Activated naive CD8-positive, alpha-beta T cell treated with anti-CD3 and anti-CD28 coated beads for 36 hours (primary cell): Measurements from ENCODE around the gene HDAC7. TPM values are rescaled to one million over a fixed set of nuclear protein-coding genes. Genes with fewer than 3 reads are reported as not detected.

ENCODE experiments used
- DNase-seq: peaks from one replicate; pipeline ENCODE4 v3.0.0; 2021
- H3K27ac Mint-ChIP-seq: one replicate; pipeline ENCODE4 v1.8.0; 2022; ENCODE audit warnings: mild to moderate bottlenecking, moderate library complexity, mixed read lengths
- H3K27me3 Mint-ChIP-seq: one replicate; pipeline ENCODE4 v1.8.0; 2022; ENCODE audit warnings: mild to moderate bottlenecking, mixed read lengths
- H3K36me3 Mint-ChIP-seq: one replicate; pipeline ENCODE4 v1.8.0; 2021; ENCODE audit warnings: mild to moderate bottlenecking, mixed read lengths
- H3K4me1 Mint-ChIP-seq: one replicate; pipeline ENCODE4 v1.8.0; 2021; ENCODE audit warnings: mixed read lengths
- H3K4me3 Mint-ChIP-seq: one replicate; pipeline ENCODE4 v1.8.0; 2022; ENCODE audit warnings: mild to moderate bottlenecking, moderate library complexity, mixed read lengths
- H3K9me3 Mint-ChIP-seq: one replicate; pipeline ENCODE4 v1.8.0; 2022; ENCODE audit warnings: mixed read lengths
- total RNA-seq, 2 experiments: library from RNA; stranded (reverse); gene quantifications; one replicate each; pipeline ENCODE4 v1.2.3, GENCODE V29; 2021

Gene HDAC7
- total RNA-seq, 2 experiments from 2014 or later: 233 to 246 TPM

- Mint-ChIP-seq H3K27me3 (no peaks in the 10 kb centered on the region), H3K9me3 (no peaks in the 10 kb centered on the region), H3K27ac (peak overlapping the region; percentile 94), H3K4me3 (no peak overlapping the region), H3K4me1 (peaks cover 73% of the 10 kb centered on the region), H3K36me3 (peaks cover 51% of the 10 kb centered on the region)
- no peak for DNase-seq
Measured at GRCh38 chr12:47801170-47801903, 18.4 kb downstream of the HDAC7 start.

DNA sequence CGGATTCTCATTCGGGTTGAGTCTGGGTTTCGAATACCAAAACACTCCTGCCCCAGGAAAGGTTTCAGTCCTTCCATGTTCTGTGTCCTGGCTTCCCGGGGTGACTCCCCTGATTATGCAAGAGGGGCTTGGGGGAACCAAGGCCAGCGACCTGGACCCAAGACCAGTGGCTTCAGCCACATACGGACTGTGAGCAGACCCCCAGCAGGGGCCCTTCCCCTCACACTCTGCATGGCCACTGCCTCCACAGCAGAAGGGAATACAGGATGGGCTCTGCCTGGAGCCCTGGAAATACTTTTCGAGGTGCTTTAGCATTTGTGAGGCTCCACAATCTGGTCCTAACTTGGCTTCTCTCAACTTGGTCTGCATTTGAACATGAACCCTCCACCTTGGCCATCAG lies 19.1 kb downstream of the HDAC7 start:
- Mint-ChIP-seq H3K27ac (no peak overlapping the region), H3K4me1 (peaks cover 66% of the 10 kb centered on the region), H3K36me3 (peaks cover 46% of the 10 kb centered on the region), H3K27me3 (no peaks in the 10 kb centered on the region), H3K9me3 (no peaks in the 10 kb centered on the region), H3K4me3 (no peak overlapping the region)
- no peak for DNase-seq

GRCh38 chr12:47799357-47799955 lies 20.2 kb downstream of the HDAC7 start:
- H3K27me3 Mint-ChIP-seq: no peaks in the 10 kb centered on the region
- peaks cover 55% of the 10 kb centered on the region for H3K4me1 Mint-ChIP-seq
- H3K4me3 Mint-ChIP-seq: no peak overlapping the region
- peaks cover 39% of the 10 kb centered on the region for H3K36me3 Mint-ChIP-seq
- no peak for DNase-seq
- H3K27ac Mint-ChIP-seq: peak overlapping the region; percentile 48
- H3K9me3 Mint-ChIP-seq: no peaks in the 10 kb centered on the region

DNA sequence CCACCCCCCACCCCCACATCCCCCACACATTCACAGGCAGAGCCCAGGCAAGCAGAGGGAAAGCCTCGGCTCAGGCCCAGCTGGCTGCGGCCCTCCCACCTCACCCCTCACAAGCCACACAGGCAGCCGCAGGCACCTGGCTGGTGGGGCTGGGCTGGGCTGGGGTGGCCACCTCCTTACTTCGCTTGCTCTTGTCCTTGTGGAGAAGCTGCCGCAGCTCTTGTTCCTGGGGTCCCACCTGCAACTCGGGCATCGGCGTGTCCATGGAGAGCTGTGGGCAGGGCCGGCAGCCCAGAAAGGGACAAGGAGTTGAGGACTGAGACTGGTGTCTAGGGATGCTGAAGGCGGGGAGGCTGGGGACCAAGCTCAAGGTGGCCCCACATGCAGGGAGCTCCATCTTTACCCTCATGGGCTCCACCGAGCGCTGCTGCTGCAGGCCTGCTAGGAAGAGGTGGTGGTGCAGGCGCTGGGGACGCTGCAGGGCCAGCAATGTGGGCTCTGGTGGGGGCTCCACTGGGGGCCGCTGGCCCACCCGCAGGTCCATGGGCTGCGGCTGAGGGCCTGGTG lies 21.2 kb downstream of the HDAC7 start:
- Mint-ChIP-seq H3K36me3 (peaks cover 34% of the 10 kb centered on the region), H3K27ac (peak overlapping the region; percentile 75)

GRCh38 chr12:47797441-47797840 lies 22.3 kb downstream of the HDAC7 start:
- DNase-seq: peak; percentile 48
- no peaks in the 10 kb centered on the region for H3K27me3 Mint-ChIP-seq
- H3K27ac Mint-ChIP-seq: peak overlapping the region; percentile 72
- peaks cover 38% of the 10 kb centered on the region for H3K4me1 Mint-ChIP-seq
- H3K9me3 Mint-ChIP-seq: no peaks in the 10 kb centered on the region
- H3K36me3 Mint-ChIP-seq: peaks cover 30% of the 10 kb centered on the region
- H3K4me3 Mint-ChIP-seq: no peak overlapping the region

More for the DNA sequence above, 21.2 kb downstream of the HDAC7 start:
- peaks cover 48% of the 10 kb centered on the region for H3K4me1 Mint-ChIP-seq
- H3K9me3 Mint-ChIP-seq: no peaks in the 10 kb centered on the region
- H3K27me3 Mint-ChIP-seq: no peaks in the 10 kb centered on the region
- H3K4me3 Mint-ChIP-seq: no peak overlapping the region
- DNase-seq: no peak

- no peak overlapping the region for H3K27ac Mint-ChIP-seq
- H3K4me1 Mint-ChIP-seq: peaks cover 24% of the 10 kb centered on the region
- DNase-seq: no peak
- H3K27me3 Mint-ChIP-seq: no peaks in the 10 kb centered on the region
- H3K9me3 Mint-ChIP-seq: no peaks in the 10 kb centered on the region
- H3K36me3 Mint-ChIP-seq: peaks cover 18% of the 10 kb centered on the region
- no peak overlapping the region for H3K4me3 Mint-ChIP-seq
Measured at GRCh38 chr12:47795814-47796411, 23.8 kb downstream of the HDAC7 start.

DNA sequence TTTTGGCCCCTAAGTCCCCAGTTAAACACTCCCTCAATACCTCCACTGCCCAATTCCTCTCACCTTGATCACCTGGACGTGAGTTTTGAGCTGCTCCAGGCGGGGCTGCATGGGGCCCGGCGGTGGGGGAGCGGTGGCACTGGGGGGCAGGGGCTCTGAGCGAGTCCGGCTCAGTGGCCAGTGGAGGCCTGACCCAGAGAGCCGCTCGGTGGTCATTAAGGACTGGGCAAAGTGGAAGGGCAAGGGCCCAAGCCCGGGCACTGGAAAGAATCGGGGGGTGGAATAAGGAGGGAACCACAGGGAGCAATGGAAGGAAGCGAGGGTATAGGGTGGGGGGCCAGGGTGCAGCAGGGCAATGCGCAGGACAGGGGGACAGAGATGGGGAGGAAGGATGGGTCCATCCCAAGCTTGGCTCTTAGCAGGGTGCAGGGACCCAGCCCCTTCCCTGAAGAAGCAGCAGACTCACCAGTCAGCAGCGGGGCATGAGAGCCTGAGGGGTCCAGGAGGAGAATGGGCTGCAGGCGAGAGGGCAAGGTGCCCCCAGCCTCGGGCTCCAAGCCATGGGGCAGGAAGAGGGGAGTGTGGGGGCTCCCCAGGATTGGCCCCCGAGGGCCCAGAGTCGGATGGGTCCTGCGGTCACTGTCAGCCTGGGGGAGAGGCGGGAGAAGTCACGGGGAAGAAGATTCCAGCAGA lies 24.4 kb downstream of the HDAC7 start:
- H3K36me3 Mint-ChIP-seq: peaks cover 18% of the 10 kb centered on the region
- no peak for DNase-seq
- H3K27ac Mint-ChIP-seq: peak overlapping the region; percentile 12
- H3K27me3 Mint-ChIP-seq: no peaks in the 10 kb centered on the region
- H3K4me1 Mint-ChIP-seq: peaks cover 18% of the 10 kb centered on the region
- no peaks in the 10 kb centered on the region for H3K9me3 Mint-ChIP-seq
- H3K4me3 Mint-ChIP-seq: no peak overlapping the region

DNA sequence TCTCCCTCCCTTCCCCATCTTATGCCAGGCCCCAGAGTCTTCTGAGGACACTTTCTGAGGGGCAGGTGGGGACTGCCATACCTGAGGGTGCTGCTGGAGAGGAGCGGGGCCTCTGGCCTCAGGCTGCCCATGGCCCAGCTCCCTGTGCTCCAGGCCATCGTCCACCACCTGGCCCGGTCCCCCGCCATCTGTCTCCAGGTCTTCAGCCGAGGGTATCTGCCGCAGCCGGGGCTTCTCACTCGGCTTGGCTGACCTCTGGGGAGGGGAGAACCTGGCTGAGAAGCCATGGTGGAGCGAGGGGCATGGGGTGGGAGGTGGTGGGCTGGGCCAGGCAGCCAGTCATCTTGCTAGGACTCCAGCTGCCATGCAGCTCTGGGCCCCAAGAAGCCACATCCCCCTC lies 25.0 kb downstream of the HDAC7 start:
- peaks cover 18% of the 10 kb centered on the region for H3K36me3 Mint-ChIP-seq
- no peak for DNase-seq
- H3K27ac Mint-ChIP-seq: peak overlapping the region; percentile 12
- no peaks in the 10 kb centered on the region for H3K27me3 Mint-ChIP-seq
- no peaks in the 10 kb centered on the region for H3K9me3 Mint-ChIP-seq
- H3K4me1 Mint-ChIP-seq: peaks cover 16% of the 10 kb centered on the region
- H3K4me3 Mint-ChIP-seq: no peak overlapping the region

- Mint-ChIP-seq H3K27me3 (no peaks in the 10 kb centered on the region), H3K36me3 (peaks cover 22% of the 10 kb centered on the region), H3K27ac (peak overlapping the region; percentile 52), H3K4me3 (no peak overlapping the region), H3K4me1 (peaks cover 7% of the 10 kb centered on the region), H3K9me3 (no peaks in the 10 kb centered on the region)
- no peak for DNase-seq
Measured at GRCh38 chr12:47793015-47793681, 26.6 kb downstream of the HDAC7 start.

GRCh38 chr12:47791874-47792273 lies 27.8 kb downstream of the HDAC7 start:
- H3K9me3 Mint-ChIP-seq: no peaks in the 10 kb centered on the region

DNA sequence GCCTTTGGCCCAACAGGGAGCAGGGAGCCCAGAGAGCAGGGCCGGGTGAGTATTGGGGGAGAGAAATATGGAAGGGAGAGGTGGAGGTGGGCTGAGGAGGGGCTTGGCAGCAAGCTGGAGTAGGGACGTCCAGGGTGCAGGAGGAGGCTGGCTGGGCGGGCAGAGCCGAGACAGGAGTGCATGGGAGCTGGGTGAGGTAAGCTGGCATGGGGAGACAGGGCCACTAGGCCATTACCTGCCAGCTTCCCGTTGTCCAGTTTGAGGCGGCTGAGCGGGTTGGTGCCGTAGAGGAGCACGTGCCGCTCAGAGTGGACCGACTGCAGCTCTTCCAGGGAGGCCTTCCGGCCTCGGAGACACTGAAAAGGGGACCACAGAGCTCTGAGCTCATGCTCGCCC lies 28.4 kb downstream of the HDAC7 start:
- Mint-ChIP-seq H3K27me3 (no peaks in the 10 kb centered on the region), H3K9me3 (no peaks in the 10 kb centered on the region), H3K4me3 (no peak overlapping the region), H3K4me1 (peaks cover 20% of the 10 kb centered on the region), H3K27ac (peak overlapping the region; percentile 12), H3K36me3 (peaks cover 32% of the 10 kb centered on the region)
- DNase-seq: no peak

More at GRCh38 chr12:47791874-47792273, 27.8 kb downstream of the HDAC7 start:
- Mint-ChIP-seq H3K27ac (no peak overlapping the region), H3K4me3 (no peak overlapping the region), H3K27me3 (no peaks in the 10 kb centered on the region), H3K36me3 (peaks cover 27% of the 10 kb centered on the region), H3K4me1 (peaks cover 15% of the 10 kb centered on the region)
- no peak for DNase-seq

DNA sequence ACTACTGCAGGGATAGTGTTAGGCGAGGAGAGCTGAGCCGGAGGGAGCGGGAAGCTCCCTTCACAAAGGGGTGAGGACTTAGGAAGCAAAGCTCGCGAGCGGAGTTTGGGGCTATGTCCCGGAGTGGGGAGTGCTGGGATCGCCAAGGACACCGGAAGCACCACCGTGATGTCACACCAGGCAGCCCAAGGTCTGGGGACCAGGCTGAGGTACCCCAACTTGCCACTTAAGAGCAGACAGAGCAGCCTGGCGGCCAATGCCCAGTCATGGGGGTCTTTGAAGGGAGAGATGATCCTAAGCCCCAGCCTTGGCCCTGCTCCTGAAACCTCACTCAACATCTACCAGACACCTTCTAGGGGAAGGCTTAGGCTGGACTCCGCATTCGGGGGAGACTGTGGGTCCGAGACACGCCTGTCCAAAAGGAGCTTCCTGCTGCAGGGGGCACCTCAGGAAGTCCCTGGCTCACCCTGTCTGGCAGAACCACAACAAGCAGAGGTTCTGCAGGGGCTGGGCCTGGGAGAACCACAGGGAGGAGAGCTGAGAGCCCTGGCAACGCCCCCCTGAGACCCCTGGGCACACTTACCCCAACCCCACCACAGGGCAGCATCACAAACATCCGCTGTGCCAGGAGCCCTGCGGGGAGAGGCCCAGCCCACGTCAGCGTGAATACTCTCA lies 28.9 kb downstream of the HDAC7 start:
- Mint-ChIP-seq H3K27me3 (no peaks in the 10 kb centered on the region), H3K4me1 (peaks cover 26% of the 10 kb centered on the region), H3K9me3 (no peaks in the 10 kb centered on the region), H3K4me3 (no peak overlapping the region), H3K36me3 (peaks cover 37% of the 10 kb centered on the region), H3K27ac (peak overlapping the region; percentile 63)
- no peak for DNase-seq

DNA sequence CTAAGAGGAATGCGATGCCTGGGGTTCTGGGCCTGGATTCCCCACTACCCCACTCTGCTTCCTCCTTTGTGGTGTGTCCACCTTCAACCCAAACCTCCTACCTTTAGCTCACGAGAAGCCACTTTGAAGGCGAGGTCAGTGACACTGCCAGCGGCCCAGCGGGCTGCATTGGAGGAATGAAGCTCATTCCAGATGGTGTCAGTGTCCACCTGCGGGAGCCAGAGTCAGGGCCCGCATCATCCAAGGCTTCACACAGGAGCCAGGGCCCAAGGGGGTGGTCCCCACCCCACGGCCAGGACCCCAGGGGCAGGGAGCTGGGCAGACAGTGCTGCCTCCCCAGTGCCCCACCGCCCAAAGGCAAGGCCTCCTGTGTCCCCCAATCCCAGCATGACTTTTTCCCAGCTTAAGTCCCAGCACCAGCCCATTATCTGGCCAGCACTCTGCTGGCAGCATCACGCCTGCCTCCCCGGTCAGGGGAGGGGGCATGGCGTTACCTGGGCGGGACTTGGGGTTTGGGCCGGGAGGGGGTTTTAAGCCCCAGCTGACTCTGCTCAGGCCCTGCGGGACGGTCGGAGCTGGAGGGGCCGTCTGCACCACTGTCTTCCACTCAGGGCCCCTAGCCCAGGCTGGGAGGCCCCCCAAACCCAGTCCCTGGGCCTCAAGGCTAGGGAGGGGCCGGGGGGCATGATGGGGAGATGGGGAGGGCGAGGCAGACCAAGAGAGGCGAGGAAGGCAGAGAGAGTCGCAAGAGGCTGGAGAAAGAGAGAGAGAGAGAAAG lies 29.8 kb downstream of the HDAC7 start:
- peaks cover 26% of the 10 kb centered on the region for H3K4me1 Mint-ChIP-seq
- H3K27me3 Mint-ChIP-seq: no peaks in the 10 kb centered on the region
- peaks cover 31% of the 10 kb centered on the region for H3K36me3 Mint-ChIP-seq
- no peaks in the 10 kb centered on the region for H3K9me3 Mint-ChIP-seq
- H3K4me3 Mint-ChIP-seq: no peak overlapping the region
- peak overlapping the region; percentile 45 for H3K27ac Mint-ChIP-seq
- DNase-seq: no peak
